Panc1 (cell line): ENCODE results near the gene C4orf51. TPM values are rescaled to one million over a fixed set of nuclear protein-coding genes. Genes with fewer than 3 reads are reported as not detected.

ENCODE experiments used
- ATAC-seq: fragments of 200-7000 bp; cut with Tn5 transposase; 2 replicates; pipeline ENCODE4 v1.9.1; 2020; ENCODE audit warnings: mild to moderate bottlenecking, moderate library complexity
- BruUV-seq: library from RNA; stranded (reverse); fragments of 400-500 nt; replicated peaks from 2 replicates; lab custom pipeline; 2021; lab: Mats Ljungman, UMichigan
- CTCF ChIA-PET: fragments of 300-600 bp; sonication (Branson Sonifier 250); formaldehyde crosslinking; loops from one replicate; lab custom pipeline; 2022; ENCODE audit warnings: antibody characterized with exemption; lab: Charles Lee
- POLR2A ChIA-PET: fragments of 300-600 bp; sonication (Branson Sonifier 250); formaldehyde crosslinking; loops from one replicate; lab custom pipeline; 2022; ENCODE audit warnings: antibody characterized with exemption; lab: Charles Lee
- DNase-seq: peaks from one replicate; pipeline ENCODE4 v3.0.0-alpha.2; 2010; ENCODE audit warnings: low read depth, low spot score
- H3K27ac ChIP-seq: 2 replicates; pipeline ENCODE4 v1.5.1; 2011; ENCODE audit warnings: mild to moderate bottlenecking, low read length, inconsistent platforms
- H3K27me3 ChIP-seq: fragments of 200-500 bp; sonication (Bioruptor generic); 2 replicates; pipeline ENCODE4 v1.6.0; 2014; ENCODE audit warnings: low read length, inconsistent platforms; ENCODE audit not compliant: control insufficient read depth, insufficient read depth
- H3K36me3 ChIP-seq: fragments of 200-500 bp; sonication (Bioruptor generic); 2 replicates; pipeline ENCODE4 v1.5.1; 2014; ENCODE audit warnings: inconsistent platforms, mild to moderate bottlenecking, low read length, moderate library complexity; ENCODE audit not compliant: control insufficient read depth, insufficient read depth
- H3K4me1 ChIP-seq: 2 replicates; pipeline ENCODE4 v1.5.1; 2011; ENCODE audit warnings: inconsistent platforms, mild to moderate bottlenecking, low read length, moderate library complexity; ENCODE audit not compliant: control insufficient read depth, insufficient read depth
- H3K4me3 ChIP-seq, 2 experiments: 2 replicates each; pipeline ENCODE4 v1.5.1; 2011 to 2012; ENCODE audit warnings: low read depth in 2 of 2, low read length in 2 of 2, mild to moderate bottlenecking in 2 of 2, inconsistent platforms in 1 of 2, moderate library complexity in 1 of 2
- H3K9me3 ChIP-seq: fragments of 200-500 bp; sonication (Bioruptor generic); 2 replicates; pipeline ENCODE4 v1.5.1; 2014; ENCODE audit warnings: low read depth, mild to moderate bottlenecking, inconsistent platforms, low read length, moderate library complexity; ENCODE audit not compliant: control insufficient read depth, insufficient read depth
- POLR2AphosphoS5 ChIP-seq: IDR thresholded peaks from 2 replicates; pipeline ENCODE4 v1.6.1; 2012; ENCODE audit warnings: mild to moderate bottlenecking, low read depth, low read length, moderate library complexity
- TCF7L2 ChIP-seq: IDR thresholded peaks from 2 replicates; pipeline ENCODE4 v1.6.1; 2011; ENCODE audit warnings: mild to moderate bottlenecking, low read depth, low read length, inconsistent platforms
- in situ Hi-C: cut with HindIII; loops from 2 replicates; pipeline ENCODE4 v1.10.0; 2016; ENCODE audit warnings: low sequenced_read_pairs, low pct_unique_long_range_greater_than_20kb
- intact Hi-C: fragments of 100-400 bp; cut with micrococcal nuclease; formaldehyde crosslinking; loops from one replicate; pipeline ENCODE4 v1.10.0; 2022; ENCODE audit not compliant: unreplicated experiment
- total RNA-seq: library from RNA; stranded (reverse); gene quantifications from one replicate; pipeline ENCODE4 v1.2.1, GENCODE V29; 2021; ENCODE audit not compliant: unreplicated experiment
- TF ChIP-seq, protein P1 (sequence below): fragments of 450-650 bp; IDR thresholded peaks from 2 replicates; pipeline ENCODE4 v1.5.1; 2017; ENCODE audit warnings: mild to moderate bottlenecking
- TF ChIP-seq, protein P2 (sequence below), 2 experiments: IDR thresholded peaks; 2 replicates each; pipeline ENCODE4 v1.6.1; 2011 to 2012; ENCODE audit warnings: low read depth in 2 of 2, control low read depth in 1 of 2, low read length in 1 of 2, mild to moderate bottlenecking in 1 of 2, moderate library complexity in 1 of 2; ENCODE audit not compliant: insufficient read depth in 1 of 2

Gene C4orf51
- total RNA-seq, 1 experiment from 2014 or later: not detected

DNA sequence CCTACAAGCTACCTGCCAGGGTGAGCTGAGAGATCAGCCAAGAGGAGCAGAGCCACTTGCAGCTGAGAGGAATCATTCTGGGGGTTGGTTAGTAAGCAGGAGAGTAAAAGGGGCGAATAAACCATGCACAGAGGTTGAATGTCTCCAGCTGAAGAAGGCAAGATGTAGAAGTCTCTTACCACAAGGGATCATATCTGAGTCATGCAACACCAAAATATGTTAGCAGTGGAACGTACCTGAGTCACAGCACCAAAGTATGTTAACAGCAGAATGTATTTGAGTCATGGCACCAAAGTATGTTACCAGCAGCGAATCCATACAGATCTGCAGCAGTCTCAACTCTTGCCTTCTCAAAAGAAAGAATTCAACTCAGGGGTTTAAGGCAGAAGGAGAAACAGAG lies 29.9 kb downstream of the C4orf51 start:
- no peak overlapping the region for H3K4me3 ChIP-seq
- TF ChIP-seq, protein P1, sequence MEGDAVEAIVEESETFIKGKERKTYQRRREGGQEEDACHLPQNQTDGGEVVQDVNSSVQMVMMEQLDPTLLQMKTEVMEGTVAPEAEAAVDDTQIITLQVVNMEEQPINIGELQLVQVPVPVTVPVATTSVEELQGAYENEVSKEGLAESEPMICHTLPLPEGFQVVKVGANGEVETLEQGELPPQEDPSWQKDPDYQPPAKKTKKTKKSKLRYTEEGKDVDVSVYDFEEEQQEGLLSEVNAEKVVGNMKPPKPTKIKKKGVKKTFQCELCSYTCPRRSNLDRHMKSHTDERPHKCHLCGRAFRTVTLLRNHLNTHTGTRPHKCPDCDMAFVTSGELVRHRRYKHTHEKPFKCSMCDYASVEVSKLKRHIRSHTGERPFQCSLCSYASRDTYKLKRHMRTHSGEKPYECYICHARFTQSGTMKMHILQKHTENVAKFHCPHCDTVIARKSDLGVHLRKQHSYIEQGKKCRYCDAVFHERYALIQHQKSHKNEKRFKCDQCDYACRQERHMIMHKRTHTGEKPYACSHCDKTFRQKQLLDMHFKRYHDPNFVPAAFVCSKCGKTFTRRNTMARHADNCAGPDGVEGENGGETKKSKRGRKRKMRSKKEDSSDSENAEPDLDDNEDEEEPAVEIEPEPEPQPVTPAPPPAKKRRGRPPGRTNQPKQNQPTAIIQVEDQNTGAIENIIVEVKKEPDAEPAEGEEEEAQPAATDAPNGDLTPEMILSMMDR: no peak
- TF ChIP-seq, protein P2, sequence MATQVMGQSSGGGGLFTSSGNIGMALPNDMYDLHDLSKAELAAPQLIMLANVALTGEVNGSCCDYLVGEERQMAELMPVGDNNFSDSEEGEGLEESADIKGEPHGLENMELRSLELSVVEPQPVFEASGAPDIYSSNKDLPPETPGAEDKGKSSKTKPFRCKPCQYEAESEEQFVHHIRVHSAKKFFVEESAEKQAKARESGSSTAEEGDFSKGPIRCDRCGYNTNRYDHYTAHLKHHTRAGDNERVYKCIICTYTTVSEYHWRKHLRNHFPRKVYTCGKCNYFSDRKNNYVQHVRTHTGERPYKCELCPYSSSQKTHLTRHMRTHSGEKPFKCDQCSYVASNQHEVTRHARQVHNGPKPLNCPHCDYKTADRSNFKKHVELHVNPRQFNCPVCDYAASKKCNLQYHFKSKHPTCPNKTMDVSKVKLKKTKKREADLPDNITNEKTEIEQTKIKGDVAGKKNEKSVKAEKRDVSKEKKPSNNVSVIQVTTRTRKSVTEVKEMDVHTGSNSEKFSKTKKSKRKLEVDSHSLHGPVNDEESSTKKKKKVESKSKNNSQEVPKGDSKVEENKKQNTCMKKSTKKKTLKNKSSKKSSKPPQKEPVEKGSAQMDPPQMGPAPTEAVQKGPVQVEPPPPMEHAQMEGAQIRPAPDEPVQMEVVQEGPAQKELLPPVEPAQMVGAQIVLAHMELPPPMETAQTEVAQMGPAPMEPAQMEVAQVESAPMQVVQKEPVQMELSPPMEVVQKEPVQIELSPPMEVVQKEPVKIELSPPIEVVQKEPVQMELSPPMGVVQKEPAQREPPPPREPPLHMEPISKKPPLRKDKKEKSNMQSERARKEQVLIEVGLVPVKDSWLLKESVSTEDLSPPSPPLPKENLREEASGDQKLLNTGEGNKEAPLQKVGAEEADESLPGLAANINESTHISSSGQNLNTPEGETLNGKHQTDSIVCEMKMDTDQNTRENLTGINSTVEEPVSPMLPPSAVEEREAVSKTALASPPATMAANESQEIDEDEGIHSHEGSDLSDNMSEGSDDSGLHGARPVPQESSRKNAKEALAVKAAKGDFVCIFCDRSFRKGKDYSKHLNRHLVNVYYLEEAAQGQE (IDR thresholded peaks at IDR 0.05; ENCODE audit: insufficient read depth in 1 of 2, low read depth in 2 of 2, low read length in 1 of 2): no peak
- no peak for TF ChIP-seq TCF7L2
- no peaks in the 10 kb centered on the region for H3K27me3 ChIP-seq
- no TSS peak for BruUV-seq
- ATAC-seq (no peak), DNase-seq (no peak)
- no peaks in the 10 kb centered on the region for H3K36me3 ChIP-seq
- CTCF ChIA-PET: no interaction called here
- H3K27ac ChIP-seq: no peak overlapping the region
- no peaks in the 10 kb centered on the region for H3K9me3 ChIP-seq
- no peaks in the 10 kb centered on the region for H3K4me1 ChIP-seq
- POLR2A ChIA-PET: no interaction called here
- in situ Hi-C loops (no loop called here), intact Hi-C loops (no loop called here)

DNA sequence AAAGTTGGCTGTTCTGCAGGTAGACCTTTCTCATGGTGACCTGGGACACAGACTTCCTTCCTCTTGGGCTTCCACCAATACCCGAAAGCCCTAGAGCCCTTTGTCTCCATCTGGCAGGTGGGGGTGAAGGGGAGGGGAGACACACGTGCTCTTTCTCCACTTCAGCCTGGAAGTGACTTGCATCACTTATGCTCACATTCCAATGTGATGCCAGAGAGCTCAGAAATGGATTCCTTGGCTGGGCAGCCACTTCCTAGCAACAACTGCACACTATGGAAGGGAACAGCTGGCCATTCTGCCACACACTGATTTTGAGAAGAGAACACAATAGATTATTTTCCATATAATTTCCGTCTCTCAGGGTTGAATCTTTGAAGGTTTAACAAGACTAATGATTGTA lies 36.3 kb downstream of the C4orf51 start:
- DNase-seq (no peak), ATAC-seq (no peak)
- TF ChIP-seq, protein P2 (IDR thresholded peaks at IDR 0.05; ENCODE audit: insufficient read depth in 1 of 2, low read depth in 2 of 2, low read length in 1 of 2): no peak
- TF ChIP-seq TCF7L2 (no peak), POLR2AphosphoS5 (no peak)
- TF ChIP-seq, protein P1: no peak
- ChIA-PET CTCF (no interaction called here), POLR2A (no interaction called here)
- no peak overlapping the region for H3K27ac ChIP-seq
- no peaks in the 10 kb centered on the region for H3K27me3 ChIP-seq
- intact Hi-C loops (no loop called here), in situ Hi-C loops (no loop called here)
- H3K36me3 ChIP-seq: no peaks in the 10 kb centered on the region
- no peaks in the 10 kb centered on the region for H3K9me3 ChIP-seq
- no peak overlapping the region for H3K4me3 ChIP-seq
- BruUV-seq: no TSS peak
- no peaks in the 10 kb centered on the region for H3K4me1 ChIP-seq
